ENCODE data around the gene SAMD4A.

The SAMD4A gene

GRCh38 chr14:54796961-54797360, 230.0 kb downstream of the SAMD4A start:
- Histone ChIP-seq H3K79me2 (ENCODE audit: insufficient read depth, low read length) (no peaks in the 10 kb centered on the region), H3K27ac (ENCODE audit: low read depth, low read length) (no peak overlapping the region), H3K9ac (ENCODE audit: low read length) (no peak overlapping the region), H3K4me2 (ENCODE audit: low read depth, low read length, poor library complexity, severe bottlenecking) (no peak overlapping the region), H4K20me1 (ENCODE audit: low read depth, low read length) (no peaks in the 10 kb centered on the region), H3K36me3 (ENCODE audit: low read length) (no peaks in the 10 kb centered on the region), H3F3A (ENCODE audit: insufficient read depth) (no peaks in the 10 kb centered on the region), H2AFZ (ENCODE audit: low read depth, low read length, severe bottlenecking) (no peak overlapping the region), H3K9me3 (ENCODE audit: insufficient read depth, low read length) (no peaks in the 10 kb centered on the region), H3K27me3 (ENCODE audit: low read length) (peaks cover 4% of the 10 kb centered on the region; the same call in 1 of the 2 replicates), H3K9me2 (replicated peaks; ENCODE audit: insufficient read depth, low read length) (no peaks in the 10 kb centered on the region), H3K4me3 (ENCODE audit: insufficient read depth, low read length, poor library complexity, severe bottlenecking) (no peak overlapping the region)
- TF ChIP-seq EZH2phosphoT487 (conservative IDR thresholded peaks at IDR 0.05; ENCODE audit: low read length) = no peak
- no peak for TF ChIP-seq CTCF (IDR thresholded peaks at IDR 0.05; ENCODE audit: insufficient read depth, low read length, poor library complexity, severe bottlenecking)

GRCh38 chr14:54797556-54797955, 230.6 kb downstream of the SAMD4A start:
- Histone ChIP-seq H3K27ac (ENCODE audit: low read depth, low read length) (no peak overlapping the region), H3K9ac (ENCODE audit: low read length) (no peak overlapping the region), H3F3A (ENCODE audit: insufficient read depth) (no peaks in the 10 kb centered on the region), H3K9me3 (ENCODE audit: insufficient read depth, low read length) (no peaks in the 10 kb centered on the region), H3K4me3 (ENCODE audit: insufficient read depth, low read length, poor library complexity, severe bottlenecking) (no peak overlapping the region), H3K9me2 (replicated peaks; ENCODE audit: insufficient read depth, low read length) (no peaks in the 10 kb centered on the region), H3K27me3 (ENCODE audit: low read length) (peaks cover 4% of the 10 kb centered on the region; the same call in 1 of the 2 replicates), H2AFZ (ENCODE audit: low read depth, low read length, severe bottlenecking) (no peak overlapping the region), H3K36me3 (ENCODE audit: low read length) (no peaks in the 10 kb centered on the region), H4K20me1 (ENCODE audit: low read depth, low read length) (no peaks in the 10 kb centered on the region), H3K4me2 (ENCODE audit: low read depth, low read length, poor library complexity, severe bottlenecking) (no peak overlapping the region), H3K79me2 (ENCODE audit: insufficient read depth, low read length) (no peaks in the 10 kb centered on the region)
- TF ChIP-seq CTCF (IDR thresholded peaks at IDR 0.05; ENCODE audit: insufficient read depth, low read length, poor library complexity, severe bottlenecking) (no peak), EZH2phosphoT487 (conservative IDR thresholded peaks at IDR 0.05; ENCODE audit: low read length) (no peak)

GRCh38 chr14:54797986-54798385, 231.1 kb downstream of the SAMD4A start:
- no peak overlapping the region for H3K27ac ChIP-seq (ENCODE audit: low read depth, low read length)

More at GRCh38 chr14:54797986-54798385, 231.1 kb downstream of the SAMD4A start:
- Histone ChIP-seq H3K4me3 (ENCODE audit: insufficient read depth, low read length, poor library complexity, severe bottlenecking) (no peak overlapping the region), H3F3A (ENCODE audit: insufficient read depth) (no peaks in the 10 kb centered on the region), H3K27me3 (ENCODE audit: low read length) (peaks cover 4% of the 10 kb centered on the region; the same call in 1 of the 2 replicates), H3K4me2 (ENCODE audit: low read depth, low read length, poor library complexity, severe bottlenecking) (no peak overlapping the region), H3K9me3 (ENCODE audit: insufficient read depth, low read length) (no peaks in the 10 kb centered on the region), H4K20me1 (ENCODE audit: low read depth, low read length) (no peaks in the 10 kb centered on the region), H3K79me2 (ENCODE audit: insufficient read depth, low read length) (no peaks in the 10 kb centered on the region), H3K36me3 (ENCODE audit: low read length) (no peaks in the 10 kb centered on the region), H3K9ac (ENCODE audit: low read length) (no peak overlapping the region), H3K9me2 (replicated peaks; ENCODE audit: insufficient read depth, low read length) (no peaks in the 10 kb centered on the region), H2AFZ (ENCODE audit: low read depth, low read length, severe bottlenecking) (no peak overlapping the region)
- TF ChIP-seq CTCF (IDR thresholded peaks at IDR 0.05; ENCODE audit: insufficient read depth, low read length, poor library complexity, severe bottlenecking) (no peak), EZH2phosphoT487 (conservative IDR thresholded peaks at IDR 0.05; ENCODE audit: low read length) (no peak)

Data from SU-DHL-6 (cell line).